MM.1S (cell line): Measurements from ENCODE around the gene H6PD.

Experiments used
- DNase-seq: peaks from one replicate; pipeline ENCODE4 v3.0.0-alpha.2; 2015
- H2AFZ ChIP-seq: fragments of 300-600 bp; sonication (generic); 2 replicates; pipeline ENCODE4 v1.6.0; 2016; ENCODE audit warnings: antibody characterized with exemption, low read length
- H3F3A ChIP-seq: fragments of 300-600 bp; sonication (generic); 2 replicates; pipeline ENCODE4 v1.6.1; 2016; ENCODE audit warnings: mild to moderate bottlenecking, antibody characterized with exemption, low read length, moderate library complexity, mixed read lengths; ENCODE audit not compliant: insufficient read depth
- H3K27ac ChIP-seq: fragments of 300-600 bp; sonication (generic); 2 replicates; pipeline ENCODE4 v1.5.1; 2016; ENCODE audit warnings: mild to moderate bottlenecking, low read length
- H3K27me3 ChIP-seq: fragments of 300-600 bp; sonication (generic); replicated peaks from 2 replicates; pipeline ENCODE4 v1.6.0; 2016; ENCODE audit warnings: low read length; ENCODE audit not compliant: insufficient read depth
- H3K36me3 ChIP-seq: fragments of 300-600 bp; sonication (generic); replicated peaks from 2 replicates; pipeline ENCODE4 v1.6.1; 2016; ENCODE audit warnings: mild to moderate bottlenecking, low read length, mixed read lengths; ENCODE audit not compliant: insufficient read depth
- H3K4me1 ChIP-seq: fragments of 300-600 bp; sonication (generic); 2 replicates; pipeline ENCODE4 v1.6.1; 2016; ENCODE audit warnings: low read length, mixed read lengths
- H3K4me2 ChIP-seq: fragments of 300-600 bp; sonication (generic); 2 replicates; pipeline ENCODE4 v1.6.0; 2016; ENCODE audit warnings: low read depth, low read length
- H3K4me3 ChIP-seq: fragments of 300-600 bp; sonication (generic); 2 replicates; pipeline ENCODE4 v1.5.1; 2016; ENCODE audit warnings: low read length, mixed read lengths
- H3K79me2 ChIP-seq: fragments of 300-600 bp; sonication (generic); 2 replicates; pipeline ENCODE4 v1.6.1; 2016; ENCODE audit warnings: mixed run types, low read length, mixed read lengths
- H3K9ac ChIP-seq: fragments of 300-600 bp; sonication (generic); 2 replicates; pipeline ENCODE4 v1.6.1; 2016; ENCODE audit warnings: low read length, mixed read lengths
- H3K9me2 ChIP-seq: fragments of 300-600 bp; sonication (generic); replicated peaks from 2 replicates; pipeline ENCODE4 v1.6.1; 2016; ENCODE audit warnings: mild to moderate bottlenecking, low read length, mixed read lengths; ENCODE audit not compliant: insufficient read depth
- H3K9me3 ChIP-seq: fragments of 300-600 bp; sonication (generic); replicated peaks from 2 replicates; pipeline ENCODE4 v1.6.1; 2016; ENCODE audit warnings: mild to moderate bottlenecking, low read length, mixed read lengths; ENCODE audit not compliant: insufficient read depth
- H4K20me1 ChIP-seq: fragments of 300-600 bp; sonication (generic); 2 replicates; pipeline ENCODE4 v1.6.1; 2016; ENCODE audit warnings: mild to moderate bottlenecking, low read length, moderate library complexity, mixed read lengths; ENCODE audit not compliant: insufficient read depth
- EZH2 ChIP-seq: fragments of 300-600 bp; sonication (generic); optimal IDR thresholded peaks from 2 replicates; pipeline ENCODE3; 2017; ENCODE audit warnings: low read depth, mild to moderate bottlenecking, antibody characterized with exemption, low read length, mixed read lengths
- EZH2phosphoT487 ChIP-seq: fragments of 300-600 bp; sonication (generic); IDR thresholded peaks from 2 replicates; pipeline ENCODE4 v1.6.1; 2018; ENCODE audit warnings: antibody characterized with exemption, low read length
- TF ChIP-seq, protein P1 (sequence below): fragments of 300-600 bp; sonication (generic); IDR thresholded peaks from 2 replicates; pipeline ENCODE4 v1.5.1; 2016; ENCODE audit warnings: antibody characterized with exemption, low read length, mixed read lengths

Gene H6PD

DNA sequence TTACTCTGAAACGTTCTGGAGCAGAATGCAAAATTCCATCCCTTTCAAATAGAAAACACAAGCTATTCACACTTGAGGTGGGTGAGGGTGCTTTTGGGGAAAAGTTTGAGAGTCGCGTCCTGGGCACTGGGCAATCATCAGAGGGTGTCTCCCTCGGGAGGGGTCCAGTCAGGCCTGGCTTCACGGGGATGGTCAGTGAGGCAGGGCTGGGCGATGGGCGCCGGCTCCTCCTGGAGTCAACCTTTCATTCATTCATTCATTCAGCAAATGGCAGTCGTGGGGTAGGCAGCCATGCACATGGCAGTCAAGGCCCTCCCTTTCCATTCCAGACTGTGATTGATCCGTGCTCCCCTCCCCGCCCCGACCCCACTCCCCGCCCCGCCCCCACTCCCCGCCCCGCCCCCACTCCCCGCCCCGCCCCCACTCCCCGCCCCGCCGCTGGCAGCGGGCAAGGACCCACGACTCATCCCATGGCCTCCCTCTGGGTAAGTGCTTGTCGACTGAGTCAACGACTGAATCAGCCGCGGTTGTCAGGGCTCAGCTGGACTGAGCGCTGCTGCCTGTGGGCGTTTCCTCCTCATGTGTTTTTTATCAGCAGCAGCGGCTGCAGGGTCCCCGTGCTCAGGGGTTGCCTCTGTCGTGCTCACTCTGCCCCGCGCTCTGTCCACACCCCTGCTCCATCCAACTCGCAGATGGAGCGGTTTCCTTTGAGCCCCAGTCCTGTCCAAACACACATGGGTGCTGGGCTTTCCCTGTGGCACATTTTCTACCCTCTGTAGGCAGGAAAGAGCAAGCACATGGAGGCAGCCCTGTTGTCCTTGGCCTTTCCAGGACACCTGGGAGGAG lies 45.7 kb downstream of the H6PD start:
- Histone ChIP-seq H3K4me1 (peaks cover 42% of the 10 kb centered on the region), H3K36me3 (no peaks in the 10 kb centered on the region), H3K4me2 (peak overlapping the region; percentile 65; the same call in 1 of the 2 replicates), H3K27me3 (no peaks in the 10 kb centered on the region), H3K9me2 (no peaks in the 10 kb centered on the region), H3K9ac (peak overlapping the region; percentile 34; the same call in 1 of the 2 replicates), H3K27ac (peak overlapping the region; percentile 83), H2AFZ (peak overlapping the region; percentile 12; the same call in 1 of the 2 replicates), H4K20me1 (no peaks in the 10 kb centered on the region), H3K79me2 (no peaks in the 10 kb centered on the region), H3K9me3 (no peaks in the 10 kb centered on the region), H3K4me3 (no peak overlapping the region), H3F3A (peaks cover 24% of the 10 kb centered on the region; the same call in 1 of the 2 replicates)
- TF ChIP-seq EZH2 (no peak), EZH2phosphoT487 (no peak)
- TF ChIP-seq, protein P1, sequence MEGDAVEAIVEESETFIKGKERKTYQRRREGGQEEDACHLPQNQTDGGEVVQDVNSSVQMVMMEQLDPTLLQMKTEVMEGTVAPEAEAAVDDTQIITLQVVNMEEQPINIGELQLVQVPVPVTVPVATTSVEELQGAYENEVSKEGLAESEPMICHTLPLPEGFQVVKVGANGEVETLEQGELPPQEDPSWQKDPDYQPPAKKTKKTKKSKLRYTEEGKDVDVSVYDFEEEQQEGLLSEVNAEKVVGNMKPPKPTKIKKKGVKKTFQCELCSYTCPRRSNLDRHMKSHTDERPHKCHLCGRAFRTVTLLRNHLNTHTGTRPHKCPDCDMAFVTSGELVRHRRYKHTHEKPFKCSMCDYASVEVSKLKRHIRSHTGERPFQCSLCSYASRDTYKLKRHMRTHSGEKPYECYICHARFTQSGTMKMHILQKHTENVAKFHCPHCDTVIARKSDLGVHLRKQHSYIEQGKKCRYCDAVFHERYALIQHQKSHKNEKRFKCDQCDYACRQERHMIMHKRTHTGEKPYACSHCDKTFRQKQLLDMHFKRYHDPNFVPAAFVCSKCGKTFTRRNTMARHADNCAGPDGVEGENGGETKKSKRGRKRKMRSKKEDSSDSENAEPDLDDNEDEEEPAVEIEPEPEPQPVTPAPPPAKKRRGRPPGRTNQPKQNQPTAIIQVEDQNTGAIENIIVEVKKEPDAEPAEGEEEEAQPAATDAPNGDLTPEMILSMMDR, result no peak
- no peak for DNase-seq

DNA sequence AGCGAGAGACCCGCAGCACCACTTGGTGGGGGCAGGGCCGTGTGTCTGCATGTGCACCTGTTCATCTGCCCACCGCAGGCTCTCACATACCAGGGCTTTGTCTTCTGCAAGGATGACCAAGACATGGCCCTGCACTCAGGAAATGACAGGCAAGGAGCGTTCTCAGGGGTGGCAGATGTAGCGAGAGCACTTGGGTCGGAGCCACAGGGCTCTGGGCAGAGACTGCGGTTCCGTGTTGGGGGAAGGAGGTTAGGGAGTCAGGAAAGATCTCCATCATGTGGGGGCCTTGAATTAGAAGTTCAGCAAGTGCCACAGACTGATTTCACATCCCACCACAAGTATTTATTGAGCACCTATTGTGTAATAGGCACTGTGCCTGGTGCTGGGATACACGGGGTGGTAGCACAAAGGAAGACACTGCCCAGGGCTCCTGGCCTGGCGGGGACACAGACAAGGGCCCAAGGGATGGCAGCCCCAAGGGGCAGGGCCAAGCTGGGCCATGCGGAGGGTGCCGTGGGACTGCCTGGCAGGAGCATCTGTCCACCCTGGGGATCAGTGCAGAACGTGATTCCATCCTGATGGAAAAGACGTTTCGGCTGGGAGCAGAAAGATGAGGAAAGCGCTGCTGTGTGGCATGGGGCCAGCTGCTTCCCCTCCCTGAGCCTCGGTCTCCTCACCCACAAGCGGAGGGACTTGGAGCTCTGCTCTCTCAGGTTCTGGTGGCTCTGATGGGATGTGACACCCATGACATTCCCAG lies 46.7 kb downstream of the H6PD start:
- Histone ChIP-seq H3K27me3 (no peaks in the 10 kb centered on the region), H2AFZ (peak overlapping the region; percentile 12; the same call in 1 of the 2 replicates), H3K27ac (peak overlapping the region; percentile 83), H3K4me2 (peak overlapping the region; percentile 65), H3K4me3 (no peak overlapping the region), H3K36me3 (no peaks in the 10 kb centered on the region), H4K20me1 (no peaks in the 10 kb centered on the region), H3K9me3 (no peaks in the 10 kb centered on the region), H3K9ac (peak overlapping the region; percentile 34; the same call in 1 of the 2 replicates), H3F3A (peaks cover 17% of the 10 kb centered on the region; the same call in 1 of the 2 replicates), H3K4me1 (peaks cover 35% of the 10 kb centered on the region), H3K9me2 (no peaks in the 10 kb centered on the region), H3K79me2 (no peaks in the 10 kb centered on the region)
- no peak for TF ChIP-seq EZH2
- TF ChIP-seq EZH2phosphoT487, result no peak
- TF ChIP-seq, protein P1, result no peak
- peak; percentile 85 for DNase-seq

DNA sequence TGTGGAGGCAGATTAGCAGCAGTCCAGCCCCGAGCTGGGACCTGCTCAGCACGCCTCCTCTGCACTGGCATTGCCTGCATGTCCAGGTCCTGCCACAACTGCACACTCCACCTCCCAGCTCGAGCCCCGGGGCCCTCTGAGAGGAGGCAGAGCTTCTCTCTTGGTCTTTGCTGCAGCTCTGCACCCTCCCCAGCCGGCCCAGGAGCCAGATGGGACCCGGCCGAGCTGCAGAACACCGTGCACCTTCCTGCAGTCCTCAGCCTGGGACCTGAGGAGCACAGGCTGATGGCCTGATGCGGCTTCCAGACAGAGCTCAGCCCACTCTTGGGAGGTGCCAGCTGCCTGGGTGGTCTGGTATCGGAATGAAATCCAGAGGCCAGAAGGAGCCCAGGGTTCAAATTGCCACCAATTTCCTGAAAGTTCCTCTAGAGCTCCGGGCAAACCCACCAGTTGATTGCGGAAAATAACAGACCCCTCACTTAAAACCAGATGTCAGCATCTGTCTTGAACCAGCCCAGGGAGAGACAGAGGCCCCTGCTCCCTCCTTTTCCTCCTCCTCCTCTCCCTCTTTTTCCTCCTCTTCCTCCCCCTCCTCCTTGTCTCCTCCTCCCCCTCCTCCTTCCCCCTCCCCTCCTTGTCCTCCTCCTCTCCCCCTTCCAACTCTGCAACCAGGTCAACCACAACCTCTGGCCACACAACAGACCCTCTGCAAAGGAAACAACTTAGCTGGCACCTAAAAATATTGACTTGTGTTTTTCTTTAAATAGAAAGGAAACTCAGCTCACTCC lies 47.5 kb downstream of the H6PD start:
- Histone ChIP-seq H3K9me2 (no peaks in the 10 kb centered on the region), H3K27me3 (no peaks in the 10 kb centered on the region), H3K4me1 (peaks cover 44% of the 10 kb centered on the region), H3K4me2 (peak overlapping the region; percentile 65; the same call in 1 of the 2 replicates), H3K4me3 (no peak overlapping the region), H3K36me3 (no peaks in the 10 kb centered on the region), H3K9me3 (no peaks in the 10 kb centered on the region), H3K79me2 (no peaks in the 10 kb centered on the region), H4K20me1 (no peaks in the 10 kb centered on the region), H3F3A (peaks cover 25% of the 10 kb centered on the region; the same call in 1 of the 2 replicates), H3K27ac (peak overlapping the region; percentile 83), H2AFZ (peak overlapping the region; percentile 1; the same call in 1 of the 2 replicates), H3K9ac (peak overlapping the region; percentile 27; the same call in 1 of the 2 replicates)
- DNase-seq, result peak; percentile 66
- no peak for TF ChIP-seq EZH2
- no peak for TF ChIP-seq EZH2phosphoT487
- TF ChIP-seq, protein P1, result no peak
